T-helper 17 cell (primary cell): Measurements from ENCODE around the gene FGFR1OP2. TPM values are rescaled to one million over a fixed set of nuclear protein-coding genes. Genes with fewer than 3 reads are reported as not detected.

Experiments used
- ATAC-seq: fragments of 150-1000 bp; cut with Tn5 transposase; 2 replicates; pipeline ENCODE4 v1.10.0; 2021; ENCODE audit warnings: mild to moderate bottlenecking, moderate library complexity
- DNase-seq, 3 donors: peaks; one replicate each; pipeline versions ENCODE4 v3.0.0 to v3.0.0-alpha.2; 2020 to 2021
- H3K9me3 ChIP-seq: one replicate; pipeline ENCODE4 v1.7.0; 2013; ENCODE audit warnings: low read length, mild to moderate bottlenecking; ENCODE audit not compliant: control insufficient read depth, poor library complexity, severe bottlenecking
- H3K27ac Mint-ChIP-seq: one replicate; pipeline ENCODE4 v1.8.0; 2022; ENCODE audit warnings: mild to moderate bottlenecking, moderate library complexity, mixed read lengths
- H3K27me3 Mint-ChIP-seq: one replicate; pipeline ENCODE4 v1.8.0; 2022; ENCODE audit warnings: mixed read lengths
- H3K36me3 Mint-ChIP-seq: one replicate; pipeline ENCODE4 v1.8.0; 2022; ENCODE audit warnings: low read depth, mixed read lengths
- H3K4me1 Mint-ChIP-seq: one replicate; pipeline ENCODE4 v1.8.0; 2022; ENCODE audit warnings: mild to moderate bottlenecking, mixed read lengths
- H3K4me3 Mint-ChIP-seq: one replicate; pipeline ENCODE4 v1.8.0; 2022; ENCODE audit warnings: mild to moderate bottlenecking, moderate library complexity, mixed read lengths
- total RNA-seq, 4 donors: library from RNA in 2 of 4; stranded (reverse) in 2 of 4; gene quantifications; one replicate each; pipeline ENCODE4 v1.2.3 and lab custom pipeline; 2022 to 2026

Gene FGFR1OP2
- total RNA-seq, 2 donors from 2014 or later: 50.8 to 56.1 TPM

GRCh38 chr12:26997003-26997402, 58.7 kb downstream of the FGFR1OP2 start:
- Mint-ChIP-seq H3K27ac (no peak overlapping the region), H3K4me1 (peaks cover 19% of the 10 kb centered on the region), H3K27me3 (no peaks in the 10 kb centered on the region), H3K36me3 (peaks cover 22% of the 10 kb centered on the region), H3K4me3 (no peak overlapping the region)
- ATAC-seq (no peak), DNase-seq (no peak)
- H3K9me3 ChIP-seq: no peaks in the 10 kb centered on the region

- H3K9me3 ChIP-seq: no peaks in the 10 kb centered on the region
- Mint-ChIP-seq H3K27ac (peak overlapping the region; percentile 54), H3K27me3 (no peaks in the 10 kb centered on the region), H3K4me3 (no peak overlapping the region), H3K4me1 (peaks cover 28% of the 10 kb centered on the region), H3K36me3 (peaks cover 19% of the 10 kb centered on the region)
- DNase-seq: no peak
- ATAC-seq: no peak
Observed at GRCh38 chr12:27000961-27001360, 62.7 kb downstream of the FGFR1OP2 start.

GRCh38 chr12:27001663-27002062, 63.4 kb downstream of the FGFR1OP2 start:
- H3K9me3 ChIP-seq: no peaks in the 10 kb centered on the region
- ATAC-seq (no peak), DNase-seq (no peak)
- Mint-ChIP-seq H3K27ac (no peak overlapping the region), H3K27me3 (no peaks in the 10 kb centered on the region), H3K36me3 (peaks cover 19% of the 10 kb centered on the region), H3K4me3 (no peak overlapping the region), H3K4me1 (peaks cover 28% of the 10 kb centered on the region)

GRCh38 chr12:27002141-27002540, 63.9 kb downstream of the FGFR1OP2 start:
- H3K4me3 Mint-ChIP-seq: no peak overlapping the region
- H3K36me3 Mint-ChIP-seq: peaks cover 19% of the 10 kb centered on the region
- H3K27me3 Mint-ChIP-seq: no peaks in the 10 kb centered on the region
- DNase-seq: no peak
- ATAC-seq: no peak
- peaks cover 28% of the 10 kb centered on the region for H3K4me1 Mint-ChIP-seq
- H3K9me3 ChIP-seq: no peaks in the 10 kb centered on the region
- no peak overlapping the region for H3K27ac Mint-ChIP-seq

GRCh38 chr12:27003421-27004381, 65.4 kb downstream of the FGFR1OP2 start:
- Mint-ChIP-seq H3K27me3 (no peaks in the 10 kb centered on the region), H3K4me3 (no peak overlapping the region), H3K27ac (no peak overlapping the region), H3K36me3 (peaks cover 8% of the 10 kb centered on the region), H3K4me1 (peaks cover 22% of the 10 kb centered on the region)
- no peaks in the 10 kb centered on the region for H3K9me3 ChIP-seq
- ATAC-seq (no peak), DNase-seq (no peak)

- peaks cover 26% of the 10 kb centered on the region for H3K4me1 Mint-ChIP-seq
- peaks cover 4% of the 10 kb centered on the region for H3K36me3 Mint-ChIP-seq
- no peak overlapping the region for H3K27ac Mint-ChIP-seq
- DNase-seq (no peak), ATAC-seq (no peak)
- no peaks in the 10 kb centered on the region for H3K27me3 Mint-ChIP-seq
- no peaks in the 10 kb centered on the region for H3K9me3 ChIP-seq
- H3K4me3 Mint-ChIP-seq: no peak overlapping the region
Observed at GRCh38 chr12:27005495-27005894, 67.2 kb downstream of the FGFR1OP2 start.

GRCh38 chr12:27006797-27007467, 68.7 kb downstream of the FGFR1OP2 start:
- ATAC-seq: no peak
- peaks cover 31% of the 10 kb centered on the region for H3K4me1 Mint-ChIP-seq

GRCh38 chr12:27008081-27008480, 69.8 kb downstream of the FGFR1OP2 start:
- Mint-ChIP-seq H3K4me3 (no peak overlapping the region), H3K36me3 (peaks cover 7% of the 10 kb centered on the region), H3K27me3 (no peaks in the 10 kb centered on the region), H3K4me1 (peaks cover 32% of the 10 kb centered on the region), H3K27ac (peak overlapping the region; percentile 21)
- ATAC-seq: no peak
- H3K9me3 ChIP-seq: no peaks in the 10 kb centered on the region
- DNase-seq: no peak

More at GRCh38 chr12:27006797-27007467, 68.7 kb downstream of the FGFR1OP2 start:
- Mint-ChIP-seq H3K27me3 (no peaks in the 10 kb centered on the region), H3K4me3 (no peak overlapping the region), H3K36me3 (peaks cover 8% of the 10 kb centered on the region), H3K27ac (no peak overlapping the region)
- no peak for DNase-seq
- H3K9me3 ChIP-seq: no peaks in the 10 kb centered on the region

- Mint-ChIP-seq H3K27me3 (no peaks in the 10 kb centered on the region), H3K4me1 (peaks cover 34% of the 10 kb centered on the region), H3K4me3 (no peak overlapping the region), H3K36me3 (peaks cover 7% of the 10 kb centered on the region), H3K27ac (no peak overlapping the region)
- H3K9me3 ChIP-seq: no peaks in the 10 kb centered on the region
- ATAC-seq (no peak), DNase-seq (no peak)
Observed at GRCh38 chr12:27009881-27010301, 71.6 kb downstream of the FGFR1OP2 start.

- no peak for DNase-seq
- Mint-ChIP-seq H3K27me3 (no peaks in the 10 kb centered on the region), H3K4me1 (peaks cover 36% of the 10 kb centered on the region), H3K27ac (no peak overlapping the region), H3K4me3 (peak overlapping the region; percentile 25), H3K36me3 (peaks cover 7% of the 10 kb centered on the region)
- no peak for ATAC-seq
- no peaks in the 10 kb centered on the region for H3K9me3 ChIP-seq
Observed at GRCh38 chr12:27012239-27012981, 74.1 kb downstream of the FGFR1OP2 start.

- DNase-seq (no peak), ATAC-seq (no peak)
- H3K4me3 Mint-ChIP-seq: peak overlapping the region; percentile 25
- H3K27me3 Mint-ChIP-seq: no peaks in the 10 kb centered on the region
- H3K9me3 ChIP-seq: no peaks in the 10 kb centered on the region
- peaks cover 7% of the 10 kb centered on the region for H3K36me3 Mint-ChIP-seq
- H3K27ac Mint-ChIP-seq: no peak overlapping the region
- peaks cover 36% of the 10 kb centered on the region for H3K4me1 Mint-ChIP-seq
Observed at GRCh38 chr12:27012982-27013255, 74.6 kb downstream of the FGFR1OP2 start.

GRCh38 chr12:27013611-27014084, 75.4 kb downstream of the FGFR1OP2 start:
- no peak for DNase-seq
- Mint-ChIP-seq H3K4me1 (peaks cover 32% of the 10 kb centered on the region), H3K36me3 (peaks cover 7% of the 10 kb centered on the region), H3K27me3 (no peaks in the 10 kb centered on the region), H3K4me3 (peak overlapping the region; percentile 86), H3K27ac (peak overlapping the region; percentile 100)
- no peak for ATAC-seq
- H3K9me3 ChIP-seq: no peaks in the 10 kb centered on the region
